Activated CD4-positive, alpha-beta T cell treated with anti-CD3 and anti-CD28 coated beads, Interleukin-2, Interleukin-4, amounts not matched to agents 100 ng/mL and 50 ng/mL, durations not matched to agents 16 hours and 8 hours (primary cell): ENCODE results near the gene LILRA6.
"Not testable (repeated sequence)": the region's sequence is repeated elsewhere in the genome, so short reads cannot be mapped to it uniquely, and the experiment has no call there.

Source experiments
- DNase-seq: peaks from one replicate; pipeline ENCODE4 v3.0.0-alpha.2; 2020; ENCODE audit warnings: low spot score

The LILRA6 gene

DNA sequence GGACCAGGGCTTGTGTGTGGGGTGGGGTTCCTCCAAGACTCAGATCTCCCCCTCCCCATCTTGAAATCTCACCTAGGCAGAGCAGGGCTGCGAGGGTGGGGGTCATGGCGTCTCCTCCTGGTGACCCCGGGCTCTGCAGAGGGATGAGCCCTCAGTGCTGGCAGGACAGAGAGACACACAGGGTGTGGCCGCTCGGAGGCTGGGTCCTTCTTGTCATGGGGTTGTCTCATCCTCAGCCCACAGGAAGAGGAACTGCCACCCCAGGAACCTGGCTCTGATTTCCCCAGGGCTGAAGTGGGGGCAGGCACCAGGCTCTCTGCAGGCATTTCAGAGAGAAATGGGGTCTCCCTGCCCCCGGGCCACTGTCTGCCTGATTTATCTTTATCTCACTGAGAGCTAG is at the start of gene LILRA6:
LILRA6 (minus strand) TSS at position 145 of the 400 bp plus-strand sequence.
- not testable (repeated sequence) for DNase-seq

DNA sequence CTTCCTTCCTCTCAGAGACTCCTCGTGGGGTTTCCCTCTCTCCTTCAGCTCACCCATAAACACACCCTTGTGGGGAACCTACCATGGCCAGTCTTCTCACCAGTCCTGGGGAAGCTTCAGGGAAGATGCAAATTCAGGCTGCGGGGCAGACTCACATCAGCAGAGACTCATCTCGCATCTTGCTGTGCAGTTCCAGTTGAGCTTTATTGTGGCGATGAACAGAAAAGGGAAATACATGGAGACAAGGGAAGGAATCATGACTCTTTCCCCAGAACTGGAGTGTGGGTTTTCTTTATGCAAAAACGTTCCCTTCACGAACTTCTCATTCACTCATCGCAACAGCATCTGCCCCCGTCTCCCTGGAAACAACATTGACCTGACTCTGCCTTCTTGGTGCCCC is 46.6 kb upstream of the LILRA6 start:
- not testable (repeated sequence) for DNase-seq

DNA sequence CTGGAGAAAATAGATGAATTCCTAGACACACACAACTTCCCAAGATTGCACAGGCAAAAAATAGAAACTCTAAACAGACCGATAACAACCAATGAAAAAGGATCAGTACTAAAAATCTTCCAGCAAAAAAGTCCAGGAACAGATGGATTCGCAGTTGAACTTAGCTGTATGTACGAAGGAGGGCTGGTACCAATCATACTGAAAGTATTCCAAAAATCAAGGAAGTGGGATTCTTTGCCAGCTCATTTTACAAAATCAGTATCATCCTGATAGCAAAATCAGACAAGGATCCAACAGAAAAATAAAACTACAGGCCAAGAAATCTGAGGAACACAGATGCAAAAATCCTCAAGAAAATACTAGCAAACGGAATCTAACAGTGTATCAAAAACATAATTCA is 44.9 kb upstream of the LILRA6 start:
- no peak for DNase-seq

DNA sequence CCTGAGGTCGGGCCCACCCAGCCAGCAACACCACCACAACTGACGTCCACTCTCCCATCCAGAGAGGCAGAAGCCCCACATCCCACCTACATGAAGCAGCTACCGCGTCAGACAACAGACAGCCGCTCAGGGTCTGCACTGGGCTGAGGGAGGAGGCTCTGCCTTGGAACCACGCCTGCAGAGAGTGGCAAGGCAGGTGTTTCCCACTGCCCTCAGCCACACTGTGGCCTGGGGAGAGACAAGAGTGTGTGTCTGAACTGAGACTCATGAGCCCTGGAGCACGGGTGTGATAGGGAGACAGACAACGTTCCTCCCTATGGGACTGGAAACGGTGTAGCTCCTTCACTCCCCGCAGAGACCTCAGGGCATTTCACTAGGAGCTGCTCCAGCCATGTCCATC is 43.7 kb upstream of the LILRA6 start:
- not testable (repeated sequence) for DNase-seq

DNA sequence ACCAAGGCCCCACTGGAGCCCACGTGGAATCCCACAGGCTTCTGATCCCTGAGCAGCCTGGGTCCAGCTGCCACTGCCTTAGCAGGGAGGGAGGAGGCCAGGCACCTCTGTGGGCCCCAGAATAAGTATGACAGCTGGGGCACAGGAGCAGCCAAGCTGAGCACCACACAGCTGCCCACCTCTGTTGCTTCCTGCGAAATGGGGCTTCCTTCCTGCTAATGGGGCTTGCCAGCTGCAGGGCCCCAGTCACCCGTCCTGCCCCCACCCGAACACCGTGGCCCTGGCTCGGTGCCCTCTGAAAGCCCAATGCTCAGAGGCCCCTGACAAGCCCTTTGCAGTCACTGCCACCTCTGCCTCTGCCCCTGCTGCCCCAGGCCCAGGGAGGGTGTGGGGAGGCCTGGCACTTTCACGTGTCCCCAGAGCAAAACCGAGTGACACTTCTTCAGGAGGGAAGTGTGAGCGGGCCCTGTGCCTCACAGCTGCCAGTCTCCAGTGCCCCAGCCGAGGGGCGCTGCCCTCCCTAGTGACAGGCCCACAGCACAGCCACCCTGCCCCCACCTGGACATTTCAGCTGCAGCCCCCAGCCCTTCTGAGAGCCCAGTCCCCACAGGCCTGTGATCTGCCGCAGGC is 43.0 kb upstream of the LILRA6 start:
- not testable (repeated sequence) for DNase-seq

DNA sequence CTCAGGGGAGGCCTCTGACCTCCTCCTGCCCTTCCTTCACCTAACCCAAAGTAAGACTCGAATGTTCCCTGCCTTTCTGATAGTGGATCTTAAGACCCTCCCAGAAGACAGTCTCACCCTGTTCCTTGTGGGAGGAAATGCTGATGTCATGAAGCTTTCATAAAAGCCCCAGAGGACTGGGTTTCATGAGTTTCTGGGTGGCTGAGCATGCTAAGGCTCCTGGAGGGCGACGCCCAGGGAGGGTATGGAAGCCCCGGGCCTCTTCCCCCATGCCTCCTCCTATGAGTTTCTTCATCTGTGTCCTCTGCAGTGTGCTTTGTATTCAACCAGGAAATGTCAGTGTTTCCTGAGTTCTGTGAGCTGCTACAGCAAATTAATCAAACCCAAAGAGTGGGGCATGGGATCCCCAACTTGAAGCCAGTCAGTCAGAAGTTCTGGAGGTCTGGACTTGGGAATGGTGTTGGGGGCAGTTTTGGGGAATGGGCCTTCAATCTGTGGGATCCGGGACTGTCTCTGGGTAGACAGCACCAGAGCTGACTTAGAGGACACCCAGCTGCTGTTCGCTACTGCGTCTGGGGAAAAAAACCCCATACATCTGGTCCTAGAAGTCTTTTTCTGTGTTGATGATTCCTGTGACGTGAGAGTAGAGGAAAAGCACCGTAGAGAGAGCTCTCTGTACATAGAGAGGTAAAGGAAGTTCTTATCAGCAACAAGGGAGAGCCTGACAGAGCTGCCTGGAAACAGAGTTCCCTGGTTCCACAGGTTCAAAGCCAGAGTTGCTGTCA is 40.3 kb upstream of the LILRA6 start:
- no peak for DNase-seq

DNA sequence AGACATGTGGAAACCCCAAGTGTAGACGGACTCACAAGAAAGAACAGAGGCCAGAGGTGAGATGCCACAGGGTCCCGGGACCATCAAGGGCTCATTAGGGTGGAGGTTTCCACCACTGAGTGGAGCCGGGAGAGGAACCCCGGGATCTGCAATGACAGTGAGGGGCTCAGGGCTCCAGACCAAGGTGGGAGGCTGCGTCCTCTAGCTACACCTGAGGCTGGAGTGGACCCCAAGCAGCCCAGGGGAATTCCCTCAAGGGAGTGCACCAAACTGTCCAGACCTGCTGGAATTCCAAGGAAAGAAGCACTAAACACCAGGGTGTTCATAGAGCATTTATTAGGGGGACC is 39.1 kb upstream of the LILRA6 start:
- DNase-seq: not testable (repeated sequence)

DNA sequence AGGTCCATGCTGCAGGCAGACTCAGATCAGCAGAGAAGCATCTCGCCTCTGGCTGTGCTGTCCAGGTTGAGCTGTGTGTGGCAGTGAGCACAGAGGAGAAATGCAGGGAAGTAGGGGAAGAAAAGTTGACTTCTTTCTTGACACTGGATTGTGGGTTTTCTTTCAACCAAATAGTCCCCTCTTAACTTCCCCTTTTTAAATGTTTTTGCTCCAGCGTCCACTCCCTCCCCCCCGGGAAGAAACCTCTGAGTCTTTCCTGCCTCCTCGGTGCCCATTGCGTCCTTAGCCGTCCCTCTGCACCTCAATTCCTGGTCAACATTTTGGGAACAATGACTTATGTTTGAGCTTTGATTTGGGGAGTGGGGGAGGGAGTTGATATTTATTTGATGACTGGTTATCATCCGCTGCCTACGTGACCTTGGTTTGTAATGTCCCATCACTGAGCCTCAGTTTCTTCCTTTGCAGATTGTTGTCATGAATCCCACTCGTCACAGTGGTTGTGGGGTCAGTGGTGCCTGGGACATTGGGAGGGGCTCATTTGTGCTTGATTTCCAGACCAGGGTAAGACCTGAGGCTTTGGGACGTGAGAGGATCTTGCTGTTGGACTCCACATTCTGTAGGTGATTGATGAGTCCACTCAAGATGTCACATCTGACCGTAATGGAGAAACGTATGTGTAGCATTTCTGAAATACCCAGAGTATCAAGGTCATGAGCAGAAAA is 38.6 kb upstream of the LILRA6 start, which contains the start of gene LILRB2:
LILRB2 (minus strand) TSS at position 104 of the 722 bp plus-strand sequence. CDS start 614 bp downstream, outside the sequence.
- no peak for DNase-seq

DNA sequence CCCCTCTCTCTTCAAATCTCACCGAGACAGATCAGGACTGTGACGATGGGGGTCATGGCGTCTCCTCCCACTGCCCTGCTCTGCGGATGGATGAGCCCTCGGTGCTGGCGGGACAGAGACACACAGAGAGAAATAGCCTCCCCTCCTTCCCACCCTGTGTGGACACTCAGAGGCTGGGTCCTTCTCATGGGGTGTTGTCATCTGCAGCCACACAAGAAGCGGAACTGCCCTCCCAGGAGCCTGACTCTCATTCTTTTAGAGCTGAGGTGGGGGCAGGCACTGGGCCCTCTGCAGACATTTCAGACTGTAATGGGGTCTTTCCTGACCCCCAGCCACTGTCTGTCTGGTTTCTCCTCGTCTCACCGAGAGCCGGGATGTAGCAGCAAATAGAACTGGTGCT is 37.9 kb upstream of the LILRA6 start:
- not testable (repeated sequence) for DNase-seq

DNA sequence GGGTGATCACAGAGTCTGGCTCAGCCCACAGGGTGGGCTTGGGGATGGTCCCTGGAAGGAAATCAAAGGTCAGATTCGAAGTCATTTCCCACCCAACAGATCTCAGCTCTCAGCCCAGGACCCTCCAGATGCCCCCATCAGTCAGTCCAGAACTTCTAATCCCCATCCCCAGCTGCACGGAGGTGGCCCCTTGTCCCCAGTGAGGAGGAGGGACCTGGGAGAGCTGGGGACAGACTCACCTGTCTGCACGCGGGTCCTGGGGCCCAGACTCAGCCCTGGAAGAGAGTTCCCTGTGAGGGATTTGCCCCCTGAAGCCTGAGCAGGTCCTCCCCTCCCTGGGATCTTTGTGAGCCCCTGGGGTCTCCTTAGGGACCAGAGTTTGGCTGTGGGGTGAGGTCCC is 37.4 kb upstream of the LILRA6 start:
- DNase-seq: not testable (repeated sequence)

DNA sequence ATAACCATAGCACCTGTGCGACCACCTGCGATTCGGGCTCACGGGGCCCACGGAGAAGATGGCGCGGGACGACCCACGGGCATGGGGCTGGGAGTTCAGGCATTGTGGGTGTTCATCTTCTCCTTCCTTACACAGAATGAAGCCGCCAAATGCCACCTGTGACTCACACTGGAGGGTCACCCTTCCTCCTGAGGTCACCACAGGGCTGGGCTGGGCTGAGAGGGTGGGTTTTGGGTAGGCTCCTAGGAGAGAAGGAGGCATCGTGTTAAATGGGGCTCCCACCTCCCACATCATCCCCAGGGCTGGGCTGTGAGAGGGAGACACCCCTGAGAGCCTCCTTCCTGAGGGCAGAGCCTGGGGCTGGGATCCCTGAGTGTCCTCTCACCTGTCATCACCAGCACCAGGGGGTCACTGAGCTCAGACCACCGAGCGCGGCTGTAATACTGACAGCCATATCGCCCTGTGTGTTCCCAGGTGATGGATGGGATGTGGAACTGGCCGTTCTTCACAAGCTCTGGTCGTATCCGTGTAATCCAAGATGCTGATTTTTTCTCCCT is 36.9 kb upstream of the LILRA6 start:
- DNase-seq: no peak

DNA sequence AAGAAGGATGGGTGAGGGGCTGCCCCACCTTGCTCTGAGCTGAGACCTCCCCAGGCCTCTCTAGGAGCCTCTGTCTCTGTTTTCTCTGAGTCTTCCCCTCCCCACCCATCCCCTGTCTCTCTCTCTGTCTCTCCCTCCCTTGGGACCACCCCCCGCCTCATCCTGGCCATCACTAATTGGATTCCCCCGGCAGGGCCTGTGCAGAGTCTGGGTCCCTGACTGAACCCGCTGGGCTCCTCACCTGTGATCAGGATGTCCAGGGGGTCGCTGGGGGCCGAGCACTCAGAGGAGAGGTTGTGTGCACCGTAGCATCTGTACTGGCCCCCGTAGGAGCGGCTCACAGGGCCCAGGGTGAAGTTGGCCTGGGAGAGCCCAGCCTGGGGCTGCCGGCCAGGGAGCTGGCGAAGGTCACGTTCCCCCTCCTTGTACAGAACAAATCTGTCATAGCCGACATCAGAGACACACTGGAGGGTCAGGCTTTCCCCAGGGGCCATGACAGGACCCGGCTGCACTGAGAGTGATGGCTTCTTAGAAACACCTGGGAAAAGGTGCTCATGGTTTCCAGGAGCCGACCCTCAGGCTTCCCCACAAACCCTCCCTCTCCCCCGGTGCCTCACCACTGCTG is 36.1 kb upstream of the LILRA6 start:
- DNase-seq: not testable (repeated sequence)

DNA sequence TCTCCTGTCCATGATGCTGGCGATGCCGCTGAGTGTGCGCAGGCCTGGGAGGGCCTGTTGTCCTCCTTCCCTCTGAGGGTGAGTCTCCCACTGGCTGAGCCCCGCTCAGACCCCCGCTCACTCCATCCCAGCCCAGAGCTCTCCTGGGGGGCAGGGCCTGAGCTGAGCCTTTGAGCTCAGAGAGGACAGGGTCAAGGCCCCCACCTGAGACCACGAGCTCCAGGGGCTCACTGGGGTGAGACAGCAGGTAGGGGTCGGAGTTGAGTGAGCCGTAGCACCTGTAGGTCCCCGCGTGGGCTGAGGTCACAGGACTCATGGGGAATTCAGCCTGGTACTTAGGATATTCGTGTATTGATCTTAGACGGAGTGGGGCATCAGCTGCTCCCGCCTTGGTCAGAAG is 35.5 kb upstream of the LILRA6 start:
- not testable (repeated sequence) for DNase-seq

DNA sequence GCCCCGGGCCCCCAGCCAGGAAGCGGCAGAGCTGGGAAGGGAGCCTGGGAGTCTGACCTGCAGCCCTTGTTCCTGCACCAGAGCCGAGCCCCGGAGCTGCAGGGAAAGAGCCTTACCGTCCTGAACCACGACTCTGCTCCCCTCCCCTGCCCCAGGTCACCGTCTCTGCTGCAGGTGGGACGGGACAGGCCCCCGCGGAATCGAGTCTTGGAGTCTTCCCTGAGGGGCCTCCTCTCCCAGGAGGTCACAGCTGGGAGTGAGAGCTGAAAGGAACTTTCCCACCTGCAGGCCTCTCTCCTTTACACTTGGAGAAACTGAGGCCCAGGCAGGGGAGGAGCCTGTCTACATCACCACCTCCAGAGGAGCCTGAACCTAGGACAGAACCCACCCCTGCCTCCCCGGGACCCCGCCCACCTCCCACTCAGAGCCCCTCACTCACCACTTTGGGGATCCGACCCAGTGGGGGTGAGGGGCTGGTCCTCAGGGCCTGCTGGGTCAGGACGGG is 34.6 kb upstream of the LILRA6 start:
- not testable (repeated sequence) for DNase-seq

DNA sequence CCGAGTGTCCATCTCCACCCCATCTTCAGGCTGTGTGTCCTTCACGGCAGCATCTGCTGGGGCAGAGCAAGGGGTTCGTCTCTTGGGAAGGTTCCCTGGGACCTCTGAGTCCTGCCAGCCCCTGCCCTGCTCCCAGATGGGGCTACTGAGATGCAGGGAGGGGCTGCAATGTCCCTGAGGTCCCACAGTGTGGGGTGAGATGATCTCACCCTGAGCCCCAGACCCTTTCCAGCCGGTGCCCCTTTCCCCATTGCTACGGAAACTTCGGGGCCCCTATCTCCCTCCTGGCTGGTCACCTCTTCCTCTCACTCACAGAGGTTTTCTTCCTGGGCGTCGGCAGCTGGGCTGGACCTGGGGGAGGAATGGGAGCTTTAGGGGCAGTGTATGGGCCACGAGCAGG is 33.4 kb upstream of the LILRA6 start:
- DNase-seq: no peak

DNA sequence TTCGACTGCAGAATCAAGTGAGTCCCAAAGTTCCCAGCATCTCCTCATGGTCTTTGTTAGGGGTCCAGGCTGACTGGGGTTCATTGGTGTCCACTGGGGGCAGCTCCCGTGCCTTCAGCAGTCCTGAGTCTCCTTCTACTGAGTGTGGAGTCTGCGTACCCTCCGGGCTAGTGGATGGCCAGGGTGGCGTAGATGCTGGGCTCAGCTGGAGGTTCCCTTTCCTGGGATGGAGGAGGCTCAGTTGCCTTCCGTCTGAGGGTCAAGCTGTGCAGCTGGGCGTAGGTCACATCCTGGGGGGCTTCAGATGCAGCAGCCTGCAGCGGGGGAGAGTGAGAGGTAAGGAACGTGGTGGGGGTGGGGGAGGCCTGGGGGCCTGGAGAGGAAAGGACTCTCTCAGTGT is 31.9 kb upstream of the LILRA6 start:
- not testable (repeated sequence) for DNase-seq

DNA sequence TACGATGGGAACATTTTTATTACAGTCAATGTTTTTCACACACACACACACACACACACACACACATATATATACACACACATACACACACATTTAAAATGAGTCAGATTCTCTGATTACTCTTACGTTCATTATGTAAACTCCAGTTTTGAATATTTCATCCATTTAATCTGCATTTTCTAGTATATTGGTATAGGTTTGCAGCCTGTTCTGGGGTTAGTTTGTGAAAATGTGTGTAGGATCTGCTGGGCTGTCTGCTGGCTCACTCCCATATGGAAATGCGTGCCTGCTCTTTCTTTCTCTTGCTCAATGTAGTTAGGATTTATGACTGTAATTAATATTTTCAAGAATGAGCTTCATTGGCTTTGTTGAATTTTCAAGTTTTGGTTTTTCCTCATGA is 31.2 kb upstream of the LILRA6 start:
- no peak for DNase-seq

DNA sequence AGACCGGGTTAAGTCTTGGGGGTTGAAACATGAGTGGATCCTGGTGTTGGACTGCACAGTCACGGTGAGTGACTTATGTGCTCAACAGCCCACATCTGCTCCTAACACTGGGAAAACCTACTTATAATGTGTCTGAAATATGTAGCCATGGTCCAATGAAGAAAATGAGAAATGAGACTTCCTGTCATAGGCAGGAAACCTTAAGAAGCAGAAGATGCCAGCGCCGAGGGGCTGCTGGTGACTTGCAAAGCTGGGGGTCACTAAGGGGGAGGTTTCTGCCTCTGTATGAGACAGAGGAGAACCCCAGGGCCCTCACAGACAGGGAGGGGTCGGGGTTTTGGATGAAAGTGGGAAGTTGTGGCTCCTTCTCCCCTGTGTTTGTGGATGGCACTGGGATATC is 29.6 kb upstream of the LILRA6 start:
- not testable (repeated sequence) for DNase-seq

DNA sequence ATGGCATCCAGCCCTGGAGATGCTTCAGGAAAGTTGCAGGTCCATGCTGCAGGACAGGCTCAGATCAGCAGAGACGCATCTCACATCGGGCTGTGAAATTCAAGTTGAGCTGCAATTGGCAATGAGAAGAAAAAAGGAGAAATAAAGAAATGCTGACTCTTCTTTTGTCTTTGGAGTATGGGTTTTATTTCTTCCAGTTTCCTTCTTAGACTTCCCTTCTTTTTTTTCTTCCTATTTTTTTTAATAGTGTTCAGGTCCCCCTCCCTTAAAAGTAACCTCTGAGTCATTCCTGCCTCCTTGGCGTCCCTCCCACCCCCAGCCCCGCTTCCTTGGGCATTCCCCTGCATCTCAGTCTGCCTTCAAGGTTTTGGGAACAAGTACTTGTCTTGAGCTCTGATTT is 29.0 kb upstream of the LILRA6 start:
- DNase-seq: not testable (repeated sequence)

DNA sequence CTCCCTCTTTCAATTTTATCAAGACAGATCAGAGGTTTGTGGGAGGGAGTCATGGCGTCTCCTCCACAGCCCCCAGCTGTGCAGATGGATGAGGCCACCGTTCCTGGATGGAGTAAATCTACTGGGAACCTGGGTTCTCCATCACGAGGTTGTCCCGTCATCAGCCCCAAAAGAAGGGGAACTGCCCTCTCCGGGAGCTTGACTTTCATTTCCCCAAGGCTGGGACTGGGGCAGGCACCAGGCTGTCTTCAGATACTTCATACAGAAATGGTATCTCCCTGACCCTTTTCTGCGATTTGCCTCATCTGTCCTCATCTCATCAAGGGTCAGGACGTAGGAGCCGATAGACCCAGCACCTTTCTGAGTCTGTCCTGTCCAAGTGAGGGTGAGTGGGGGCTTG is 28.5 kb upstream of the LILRA6 start:
- DNase-seq: no peak

DNA sequence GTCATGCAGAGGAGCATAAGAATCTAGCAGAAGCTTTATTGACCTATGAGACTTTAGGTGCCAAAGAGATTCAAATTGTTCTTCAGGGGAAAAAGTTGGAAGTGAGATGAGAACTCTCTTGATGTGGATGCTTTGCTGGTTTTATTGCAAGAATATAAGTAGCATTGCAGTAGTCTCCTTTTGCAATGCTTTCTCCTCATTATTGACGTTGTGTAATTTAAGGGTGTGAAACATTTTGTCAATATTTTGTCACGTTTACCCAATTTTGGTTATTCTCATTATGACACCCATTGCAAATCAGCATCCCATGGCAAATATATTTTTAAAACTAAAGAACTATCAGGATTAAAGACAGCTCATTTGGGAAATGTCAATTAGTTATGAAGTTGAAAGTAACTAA is 26.3 kb upstream of the LILRA6 start:
- no peak for DNase-seq

DNA sequence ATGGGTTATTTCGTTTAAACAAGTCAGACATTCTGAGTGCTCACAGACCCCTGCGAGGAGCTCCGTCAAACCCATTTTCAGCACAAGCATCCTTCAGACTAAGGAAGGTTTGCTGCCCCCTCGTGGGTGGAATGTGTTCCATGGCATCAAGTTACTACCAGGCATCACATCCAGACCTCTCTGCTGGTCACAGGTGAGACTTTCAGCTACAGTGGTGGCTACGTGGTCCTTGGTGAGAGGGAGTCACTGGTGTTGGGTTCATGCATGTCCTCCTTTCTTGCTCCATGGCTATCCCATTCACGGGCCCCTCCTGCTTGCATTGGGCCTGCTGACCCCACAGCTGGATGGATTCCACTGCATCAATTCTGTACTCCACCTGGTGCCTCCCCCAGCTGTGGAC is 23.5 kb upstream of the LILRA6 start:
- peak; percentile 66 for DNase-seq
